ENCODE results near the gene ARL16.

DNA sequence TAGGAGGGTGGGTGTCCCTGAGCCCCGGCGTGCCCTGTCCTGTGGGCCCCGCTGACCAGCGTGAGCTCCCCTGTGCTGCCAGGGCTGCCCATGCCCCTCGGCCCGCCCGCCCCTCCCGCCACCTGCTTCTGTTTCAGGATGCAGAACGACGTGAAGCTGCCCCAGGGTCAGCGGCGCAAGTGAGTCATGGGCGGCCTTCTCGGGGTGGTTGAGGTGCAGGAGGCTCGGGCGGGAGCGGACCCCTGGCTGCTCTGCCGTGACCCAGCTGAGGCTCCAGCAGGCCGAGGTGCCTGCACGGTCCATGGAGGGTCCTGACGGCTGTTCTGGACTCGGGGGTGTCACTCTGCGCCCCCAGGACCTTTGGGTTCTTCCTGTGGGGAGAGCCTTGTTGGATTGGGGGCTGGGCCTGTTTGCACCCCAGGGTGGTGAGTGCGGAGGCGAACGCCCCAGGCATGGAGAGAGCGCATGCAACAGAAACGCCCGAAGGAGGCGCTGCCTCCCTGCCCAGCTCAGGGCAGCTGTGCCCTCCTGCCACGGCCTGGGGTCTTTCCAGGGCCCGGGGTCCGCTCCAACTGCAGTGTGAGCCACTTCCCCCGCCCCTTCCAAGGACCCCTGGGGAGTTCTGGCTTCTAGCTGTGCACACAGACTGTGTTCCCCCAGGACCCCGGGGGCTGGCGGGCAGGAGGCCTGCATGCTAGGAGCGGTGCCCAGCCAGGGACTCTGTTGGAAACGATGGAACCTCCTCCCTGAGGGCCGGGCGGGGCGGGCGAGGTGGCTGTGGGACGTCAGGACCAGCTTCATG lies 32.5 kb upstream of the ARL16 start:
- TF ChIP-seq CTCF (optimal IDR thresholded peaks at IDR 0.05 in 1 of 3, IDR thresholded peaks at IDR 0.05 in 1 of 3, conservative IDR thresholded peaks at IDR 0.05 in 1 of 3; ENCODE audit: extremely low read depth in 1 of 3, insufficient read depth in 2 of 3, low read length in 3 of 3) = no peak
- no peak for TF ChIP-seq EZH2 (IDR thresholded peaks at IDR 0.05; ENCODE audit: low read length)

Data from keratinocyte (primary cell).